GM18873 (cell line): Measurements from ENCODE around the gene OR6S1.
"Not testable (repeated sequence)": the region's sequence is repeated elsewhere in the genome, so short reads cannot be mapped to it uniquely, and the experiment has no call there.

Source experiments
- ATAC-seq: cut with Tn5 transposase; IDR thresholded peaks from one replicate; pipeline ENCODE4 v1.9.1; 2021; ENCODE audit warnings: mild to moderate bottlenecking, moderate library complexity, moderate number of reproducible peaks; ENCODE audit not compliant: unreplicated experiment, low FRiP score

Gene OR6S1

DNA sequence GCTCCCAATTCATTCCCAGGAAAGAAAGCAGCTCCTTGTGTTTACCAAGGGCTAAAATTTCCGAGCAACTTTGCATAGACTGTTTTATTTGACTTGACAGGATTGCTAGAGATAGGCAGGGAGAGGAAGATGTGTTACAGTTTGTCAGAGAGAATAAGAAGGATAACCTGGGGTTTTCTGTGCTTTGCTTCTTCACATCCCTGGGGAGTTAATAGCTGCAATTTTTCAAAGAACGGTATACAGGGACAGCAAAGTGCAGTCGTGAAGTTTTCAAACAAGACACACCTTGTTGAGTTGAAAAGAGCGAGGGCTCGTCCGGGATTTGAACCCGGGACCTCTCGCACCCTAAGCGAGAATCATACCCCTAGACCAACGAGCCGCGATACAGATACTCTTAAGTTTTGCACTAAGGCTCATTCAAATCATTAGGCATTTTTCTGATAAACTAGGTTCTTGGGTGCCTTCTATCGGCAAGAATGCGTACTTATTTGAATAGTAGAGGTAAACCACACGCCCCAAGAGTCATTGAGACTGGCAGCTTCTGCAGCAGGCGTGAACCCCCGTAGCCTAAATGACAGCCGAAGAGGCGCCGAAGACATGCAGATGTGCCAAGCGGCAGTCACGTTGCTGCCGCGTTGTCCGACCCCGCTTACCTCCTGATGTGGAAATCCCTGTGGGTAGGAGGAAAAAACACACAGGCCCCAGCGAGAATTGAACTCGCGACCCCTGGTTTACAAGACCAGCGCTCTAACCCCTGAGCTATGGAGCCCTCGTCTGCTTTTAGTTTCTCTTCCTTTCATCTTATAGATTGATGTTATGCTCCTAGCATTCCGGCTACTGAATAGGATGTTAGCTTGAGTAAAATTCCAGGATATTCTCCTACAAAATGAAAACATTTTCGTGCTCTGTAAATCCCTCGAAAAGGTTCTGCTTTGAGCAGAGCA is 28.1 kb downstream of the OR6S1 start:
- peak; percentile 58 for ATAC-seq

DNA sequence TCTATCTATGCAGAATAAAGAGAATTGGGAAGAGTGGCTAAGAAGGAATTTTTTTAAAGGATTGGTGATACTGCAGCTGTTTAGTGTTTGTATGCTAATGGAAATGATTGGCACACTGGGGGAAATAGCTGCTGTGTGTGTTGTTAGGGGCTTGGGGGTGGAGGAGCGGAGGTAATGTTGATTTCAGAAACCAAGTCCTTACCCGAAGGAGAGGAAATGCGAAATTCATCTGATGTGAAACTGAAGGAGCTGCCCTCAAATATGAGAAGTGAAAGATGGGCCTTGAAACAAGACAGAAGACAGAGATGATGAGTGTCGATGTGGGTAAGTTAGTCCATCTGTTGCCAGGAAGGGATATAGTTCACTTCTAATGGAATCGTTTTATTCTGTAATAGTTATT is 29.1 kb downstream of the OR6S1 start:
- ATAC-seq = no peak

DNA sequence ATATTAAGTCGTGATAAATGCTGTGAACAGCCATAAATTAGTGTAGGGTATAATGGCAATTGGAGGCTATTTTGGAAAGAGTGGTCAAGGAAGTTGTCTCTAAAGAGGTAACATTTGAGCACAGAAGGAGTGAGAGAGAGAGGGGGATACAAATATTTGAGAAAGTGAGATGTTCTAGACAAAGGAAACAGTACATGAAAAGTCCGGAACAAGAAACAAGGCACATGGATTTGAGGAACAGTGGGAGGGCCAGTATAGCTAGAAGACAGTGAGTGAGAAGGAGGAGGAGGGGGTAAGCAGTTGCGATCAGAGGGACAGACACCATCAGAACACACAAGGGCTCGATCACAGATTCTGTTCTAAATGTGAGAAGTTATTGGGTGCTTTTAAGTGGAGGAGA is 30.2 kb downstream of the OR6S1 start:
- ATAC-seq = no peak

DNA sequence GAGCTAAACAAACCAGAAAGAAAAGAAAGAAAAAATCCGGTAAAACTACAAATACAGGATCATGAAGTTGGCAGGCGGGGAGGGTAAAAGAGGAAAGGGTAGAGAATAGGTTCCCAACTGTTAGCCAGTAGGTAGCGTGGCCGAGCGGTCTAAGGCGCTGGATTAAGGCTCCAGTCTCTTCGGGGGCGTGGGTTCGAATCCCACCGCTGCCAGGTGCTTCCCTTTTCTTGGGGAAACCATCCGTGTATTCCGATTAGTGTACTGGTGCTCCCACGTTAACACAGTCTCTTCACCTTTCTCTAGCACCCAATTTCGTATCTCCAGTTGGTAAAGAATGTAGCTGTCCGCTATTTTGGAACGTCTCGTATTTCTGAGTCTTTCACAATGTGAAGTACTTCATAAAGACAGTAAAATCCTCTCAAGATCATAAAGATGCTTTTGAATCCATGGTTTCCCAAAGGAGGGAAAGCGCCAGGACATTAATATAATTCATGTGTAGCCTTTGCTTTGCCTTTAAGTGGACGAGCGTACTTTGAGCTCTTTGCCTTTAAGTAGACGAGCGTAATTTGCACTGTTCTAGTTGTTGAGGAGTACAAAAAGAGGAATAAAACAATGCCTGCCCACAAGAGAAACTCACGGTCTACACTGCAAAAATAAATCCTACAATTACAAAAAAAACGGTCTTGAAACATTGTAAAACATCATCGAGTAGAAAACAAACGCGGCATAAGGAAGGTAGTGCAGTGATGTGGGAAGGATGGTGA is 31.3 kb downstream of the OR6S1 start:
- no peak for ATAC-seq

DNA sequence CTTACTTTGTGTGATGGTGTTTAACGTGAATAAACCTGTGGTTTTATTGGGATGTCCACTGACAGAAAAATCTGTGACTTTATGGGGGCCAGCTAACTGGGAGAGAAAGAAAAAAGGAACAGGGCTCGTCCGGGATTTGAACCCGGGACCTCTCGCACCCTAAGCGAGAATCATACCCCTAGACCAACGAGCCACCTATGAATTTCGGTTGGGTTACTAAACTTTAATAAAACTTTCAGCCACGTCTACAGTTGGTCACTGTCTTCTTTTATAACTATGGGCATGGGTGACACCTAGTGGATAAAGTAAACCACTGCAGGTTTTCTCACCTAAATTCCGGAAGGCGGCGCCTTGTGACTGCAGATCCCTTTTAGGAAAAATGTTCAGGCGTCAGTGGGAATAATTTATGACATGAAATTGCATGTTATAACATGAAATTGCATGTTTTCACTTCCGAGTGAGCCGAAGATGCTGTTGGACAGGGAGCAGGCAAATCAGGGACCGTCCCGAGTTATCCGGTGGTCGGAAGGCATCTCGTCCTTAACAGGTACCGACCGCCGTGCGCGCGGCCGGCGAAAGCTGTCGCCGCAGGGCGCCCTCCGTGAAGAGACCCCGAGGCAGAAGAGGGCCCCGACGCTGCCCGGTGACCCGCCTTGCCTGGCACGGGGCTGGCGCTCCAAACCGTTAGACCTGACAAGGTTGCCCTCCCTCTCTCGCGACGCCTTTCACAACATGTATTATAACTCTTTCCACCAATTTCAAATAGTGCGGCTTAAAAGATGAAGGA is 32.1 kb downstream of the OR6S1 start:
- ATAC-seq = no peak

DNA sequence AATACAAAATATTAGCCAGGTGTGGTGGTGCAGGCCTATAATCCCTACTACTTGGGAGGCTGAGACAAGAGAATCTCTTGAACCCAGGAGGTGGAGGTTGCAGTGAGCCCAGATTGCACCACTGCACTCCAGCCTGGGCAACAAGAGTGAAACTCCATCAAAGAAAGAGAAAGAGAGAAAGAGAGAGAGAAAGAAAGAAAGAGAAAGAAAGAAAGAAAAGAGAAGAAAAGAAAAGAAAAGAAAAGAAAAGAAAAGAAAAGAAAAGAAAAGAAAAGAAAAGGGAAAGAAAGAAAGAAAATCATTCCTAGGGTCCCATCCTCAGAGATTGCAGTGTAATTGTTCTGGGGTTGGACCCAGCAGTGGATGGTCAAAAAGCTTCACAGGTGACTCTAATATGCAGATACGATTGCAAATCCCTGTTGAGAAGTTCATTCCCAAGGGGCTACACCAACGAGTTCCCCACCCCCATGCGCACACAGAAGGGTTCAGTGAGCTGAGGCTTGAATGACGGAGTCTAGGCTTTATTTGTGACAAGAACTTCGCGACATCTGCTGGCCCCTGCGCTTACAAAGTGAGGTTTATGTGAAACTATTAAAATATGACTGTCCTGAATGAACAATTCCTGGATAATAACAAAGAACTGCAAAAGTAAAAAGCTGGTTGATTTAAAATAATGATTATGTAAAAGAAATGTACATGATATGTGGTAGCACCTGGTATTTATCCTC is 32.9 kb downstream of the OR6S1 start:
- ATAC-seq = no peak

DNA sequence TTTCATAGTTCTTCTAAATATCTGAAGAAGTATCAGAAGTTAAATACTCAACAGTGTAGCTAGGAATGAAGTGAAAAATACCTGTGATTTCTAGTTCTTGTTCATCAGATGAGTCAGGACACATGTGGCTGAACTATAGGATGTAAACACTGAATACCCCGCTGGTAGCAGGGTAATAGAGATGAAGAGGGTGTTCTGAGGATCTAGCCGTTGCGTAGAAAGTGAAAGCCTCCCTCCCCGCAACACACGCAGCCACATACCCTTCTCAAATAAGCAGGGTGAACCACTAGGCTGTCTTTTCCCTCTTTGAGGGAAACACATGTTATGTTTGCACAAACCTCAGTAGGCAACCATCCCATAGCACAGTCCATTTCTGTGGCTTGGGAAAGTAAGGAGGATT is 33.9 kb downstream of the OR6S1 start:
- no peak for ATAC-seq

DNA sequence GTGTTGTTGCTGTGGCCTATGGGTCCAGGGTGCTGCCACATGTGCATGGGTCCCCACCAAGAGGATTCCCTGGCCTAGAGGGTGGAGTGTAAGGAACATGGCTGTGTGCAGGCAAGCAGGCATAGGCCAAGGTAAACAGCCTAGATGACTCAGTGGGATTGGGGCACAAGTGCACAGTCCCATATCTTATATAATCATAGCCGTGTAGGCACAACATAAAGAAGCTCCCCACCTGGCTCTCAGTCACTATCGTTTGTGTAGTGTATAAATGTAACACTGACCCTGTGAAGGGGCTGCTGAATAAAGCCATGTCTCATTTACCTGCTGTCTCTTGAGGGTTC is 34.6 kb downstream of the OR6S1 start:
- no peak for ATAC-seq

DNA sequence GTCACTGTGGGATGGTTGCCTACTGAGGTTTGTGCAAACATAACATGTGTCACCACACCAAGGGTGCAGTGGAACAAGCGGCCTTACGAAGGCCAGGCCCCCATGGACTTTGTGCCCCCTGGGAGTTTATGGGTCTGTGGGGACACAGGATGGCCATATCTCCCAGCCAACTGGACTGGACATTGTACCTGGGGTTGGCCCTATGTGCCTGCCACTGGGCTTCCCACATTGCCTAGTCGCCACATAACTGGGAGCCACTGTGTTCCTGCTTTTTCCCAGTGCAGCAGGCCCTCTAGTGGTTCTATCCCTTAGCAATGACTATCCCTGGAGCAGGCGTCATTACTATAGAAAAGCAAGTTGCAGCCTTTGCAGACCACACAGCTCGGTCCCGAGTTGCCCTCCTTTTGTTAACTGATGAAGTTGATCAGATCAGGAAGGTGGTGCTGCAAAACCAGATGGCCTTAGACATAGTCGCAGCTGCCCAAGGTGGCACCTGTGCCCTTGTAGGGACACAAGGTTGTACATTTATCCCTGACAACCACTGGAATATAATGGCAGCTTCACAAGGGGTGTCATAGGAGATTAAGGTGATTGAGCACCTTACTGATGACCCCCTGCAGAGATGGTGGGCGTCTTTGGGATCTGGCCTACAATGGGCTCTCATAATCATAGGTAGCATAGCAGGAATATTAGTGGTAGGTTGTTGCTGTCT is 35.1 kb downstream of the OR6S1 start:
- ATAC-seq = no peak

DNA sequence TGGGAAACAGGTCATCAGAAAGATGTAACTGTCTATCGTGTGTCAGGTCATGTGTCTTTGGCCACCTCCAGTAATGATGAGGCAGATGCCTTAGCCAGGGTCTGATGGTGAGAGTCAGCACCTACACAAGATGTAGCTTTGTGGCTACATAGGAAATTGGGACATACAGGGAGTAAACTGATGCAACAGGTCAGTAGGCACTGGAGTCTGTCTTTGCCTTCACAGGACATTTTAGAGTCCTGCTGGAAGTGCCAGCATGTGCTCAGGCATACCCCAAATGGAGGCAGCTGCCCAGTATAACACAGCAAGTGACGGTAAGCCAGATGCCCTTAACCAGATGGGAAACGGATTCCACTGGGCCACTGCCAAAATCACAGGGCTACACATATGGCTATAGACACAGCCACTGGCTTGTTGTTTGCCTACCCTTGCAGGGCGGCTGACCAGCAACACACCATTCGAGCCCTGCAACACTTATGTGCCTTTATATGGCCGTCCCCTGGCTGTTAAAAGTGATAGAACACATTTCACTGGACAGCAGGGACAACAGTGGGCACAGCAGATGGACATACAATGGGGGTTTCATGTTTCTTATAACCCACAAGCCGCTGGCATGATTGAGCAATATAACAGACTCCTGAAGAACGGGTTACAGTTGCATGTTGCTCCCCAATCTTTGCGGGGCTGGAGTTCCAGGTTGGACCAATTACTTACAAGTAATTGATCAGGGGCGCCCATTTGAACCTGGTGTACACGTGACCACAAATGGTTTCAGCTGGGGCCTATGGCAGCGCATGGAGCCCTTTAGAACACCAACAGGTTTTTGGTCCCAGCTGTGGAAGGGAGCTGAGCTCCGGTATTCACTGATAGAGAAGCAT is 37.4 kb downstream of the OR6S1 start:
- ATAC-seq = no peak

DNA sequence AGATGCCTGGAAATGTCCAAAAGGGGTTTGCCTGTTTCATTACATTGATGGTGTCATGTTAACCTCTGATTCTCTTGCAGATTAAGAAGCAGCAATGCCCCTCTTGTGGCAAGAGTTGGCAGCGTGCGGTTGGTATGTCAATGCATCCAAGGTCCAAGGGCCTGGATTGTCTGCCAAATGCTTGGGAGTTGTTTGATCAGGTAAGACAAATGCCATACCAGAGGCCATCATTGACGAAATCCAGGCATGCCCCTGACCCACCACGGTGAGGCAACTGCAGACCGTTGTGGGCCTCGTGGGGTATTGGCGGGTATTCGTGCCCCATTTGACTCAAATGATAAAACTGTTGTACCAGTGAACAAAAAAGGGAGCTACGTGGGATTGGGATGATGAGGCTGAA is 38.9 kb downstream of the OR6S1 start:
- no peak for ATAC-seq

DNA sequence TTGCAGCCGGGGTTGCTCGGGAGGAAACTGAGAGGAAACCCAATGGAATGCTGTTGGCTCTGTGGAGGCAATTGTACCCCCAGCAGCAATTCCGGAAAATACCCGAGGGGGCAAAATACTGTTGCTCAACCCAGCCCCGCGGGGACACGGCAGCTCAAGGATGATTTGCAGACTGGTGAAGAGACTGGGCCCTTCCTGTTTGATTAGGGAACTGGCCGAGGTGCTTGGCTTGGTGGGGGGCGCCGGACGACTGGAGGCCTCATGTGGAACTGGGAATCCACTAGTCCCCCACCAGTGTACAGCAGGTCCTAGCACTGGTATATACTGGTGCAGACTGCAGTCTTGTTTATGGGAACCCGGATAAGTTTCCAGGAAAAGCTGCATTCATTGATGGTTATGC is 40.0 kb downstream of the OR6S1 start:
- ATAC-seq = no peak

DNA sequence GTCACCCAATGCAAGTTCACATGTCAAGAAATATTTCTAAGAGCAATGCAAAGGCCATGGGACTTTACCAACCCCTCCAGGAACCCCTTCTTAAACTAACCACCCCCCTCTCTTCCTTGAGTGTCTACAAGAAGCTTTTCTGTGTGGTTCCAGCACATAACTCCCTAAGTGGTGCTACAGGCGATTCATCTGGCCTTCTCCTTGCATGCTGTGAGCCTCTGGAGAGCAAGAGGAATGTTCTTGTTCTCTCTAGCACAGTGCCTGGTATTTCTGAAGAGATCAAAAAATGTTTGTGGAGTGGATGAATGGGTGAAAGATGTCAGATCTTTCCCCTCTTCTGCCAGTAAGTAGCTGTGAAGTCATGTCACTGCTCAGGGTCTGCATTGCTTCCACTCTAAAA is 44.4 kb downstream of the OR6S1 start:
- no peak for ATAC-seq

DNA sequence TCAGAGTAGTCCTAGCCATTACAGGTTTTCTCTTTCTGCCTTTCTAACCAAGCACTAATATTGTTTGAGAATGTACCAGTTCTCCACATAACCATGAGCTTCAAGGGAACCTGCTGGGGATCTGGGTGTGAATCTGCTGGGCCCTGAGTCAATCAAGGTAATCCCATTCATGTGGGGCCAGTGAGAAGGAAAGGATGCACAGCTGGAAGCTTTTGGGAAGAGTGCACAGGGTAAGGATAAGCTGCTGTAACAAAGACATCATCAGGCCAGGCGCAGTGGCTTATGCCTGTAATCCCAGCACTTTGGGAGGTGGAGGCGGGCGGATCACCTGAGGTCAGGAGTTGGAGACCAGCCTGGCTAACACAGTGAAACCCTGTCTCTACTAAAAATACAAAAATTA is 45.8 kb downstream of the OR6S1 start:
- ATAC-seq = not testable (repeated sequence)

DNA sequence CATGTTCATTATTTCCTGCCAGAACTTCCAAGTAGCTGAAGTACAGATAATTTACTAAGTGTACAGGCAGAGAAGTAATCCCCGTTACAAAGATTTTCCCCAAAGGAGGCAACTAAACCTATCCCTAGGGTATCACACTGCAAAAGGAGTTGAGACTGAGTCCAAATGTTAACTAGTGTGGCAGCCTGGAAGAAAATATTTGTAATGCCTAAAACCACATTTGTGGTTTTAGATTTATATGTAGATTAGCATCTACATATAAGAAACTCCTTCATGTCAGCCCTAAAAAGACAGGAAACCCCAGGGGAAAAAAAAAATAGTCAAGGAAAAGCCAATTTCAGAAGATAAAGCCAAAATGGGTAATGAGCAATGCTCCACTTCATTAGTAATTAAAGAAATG is 48.9 kb downstream of the OR6S1 start:
- no peak for ATAC-seq

DNA sequence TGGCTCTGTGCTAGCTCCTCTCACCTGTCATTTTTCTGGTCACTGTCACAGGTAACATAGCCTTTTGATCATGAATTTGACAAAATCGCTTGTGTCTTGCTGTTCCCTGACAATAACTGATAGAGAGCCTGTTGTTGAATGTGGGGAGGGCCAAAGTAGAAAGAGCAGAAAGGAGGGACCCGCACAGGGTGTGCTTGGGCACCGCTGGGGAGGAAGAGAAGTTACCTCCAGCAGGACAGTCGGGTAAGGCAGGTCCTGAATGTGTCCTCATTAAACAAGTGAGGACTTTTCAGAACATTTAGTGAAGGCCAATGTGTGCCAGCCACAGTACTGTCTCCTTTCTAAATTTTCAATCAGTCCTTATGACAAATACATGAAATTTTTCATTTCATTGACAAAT is 50.3 kb downstream of the OR6S1 start, which contains the start of gene RNASE12:
RNASE12 (minus strand) TSS at position 142 of the 400 bp plus-strand sequence. CDS start 653 bp downstream, outside the sequence.
- ATAC-seq = no peak
